Measurements from ENCODE around the gene KLHL11.

- TF ChIP-seq CTCF (IDR thresholded peaks at IDR 0.05) (no peak), POLR2A (IDR thresholded peaks at IDR 0.05) (no peak)
Observed at GRCh38 chr17:41813152-41813680, 52.0 kb downstream of the KLHL11 start.
